Epithelial cell of esophagus (primary cell): ENCODE data around the gene NCF4.

Experiments used
- DNase-seq: peaks from one replicate; pipeline ENCODE4 v3.0.0; 2010; ENCODE audit warnings: low read depth
- H3K4me3 ChIP-seq: 2 replicates; pipeline ENCODE4 v1.5.1; 2011; ENCODE audit warnings: mild to moderate bottlenecking, low read length, control low read depth
- TF ChIP-seq, protein P1 (sequence below): IDR thresholded peaks from 2 replicates; pipeline ENCODE4 v1.5.1; 2011; ENCODE audit warnings: low read depth, mild to moderate bottlenecking, low read length, control low read depth, inconsistent platforms; ENCODE audit not compliant: insufficient read depth; ENCODE audit errors: missing control alignments

Gene NCF4

DNA sequence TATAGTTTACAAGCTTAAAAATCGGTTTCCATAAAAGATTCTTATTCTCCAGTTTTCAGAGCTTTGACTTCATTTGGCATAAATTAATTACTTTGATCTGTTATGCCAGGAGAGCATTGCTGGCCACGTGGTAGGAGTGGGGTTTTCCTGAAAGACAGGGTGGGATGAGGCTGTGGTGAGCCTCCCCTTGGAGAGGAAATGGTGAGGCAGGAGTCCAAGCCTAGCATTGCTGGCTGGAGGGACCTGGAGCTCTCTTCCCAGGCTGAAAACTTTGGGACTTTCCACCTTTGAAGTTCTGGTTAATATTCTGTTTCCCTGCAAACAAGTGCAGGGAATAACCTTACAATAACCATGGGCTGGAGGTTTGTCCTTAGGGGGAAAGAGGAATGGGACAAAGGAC lies 31.5 kb downstream of the NCF4 start:
- TF ChIP-seq, protein P1, sequence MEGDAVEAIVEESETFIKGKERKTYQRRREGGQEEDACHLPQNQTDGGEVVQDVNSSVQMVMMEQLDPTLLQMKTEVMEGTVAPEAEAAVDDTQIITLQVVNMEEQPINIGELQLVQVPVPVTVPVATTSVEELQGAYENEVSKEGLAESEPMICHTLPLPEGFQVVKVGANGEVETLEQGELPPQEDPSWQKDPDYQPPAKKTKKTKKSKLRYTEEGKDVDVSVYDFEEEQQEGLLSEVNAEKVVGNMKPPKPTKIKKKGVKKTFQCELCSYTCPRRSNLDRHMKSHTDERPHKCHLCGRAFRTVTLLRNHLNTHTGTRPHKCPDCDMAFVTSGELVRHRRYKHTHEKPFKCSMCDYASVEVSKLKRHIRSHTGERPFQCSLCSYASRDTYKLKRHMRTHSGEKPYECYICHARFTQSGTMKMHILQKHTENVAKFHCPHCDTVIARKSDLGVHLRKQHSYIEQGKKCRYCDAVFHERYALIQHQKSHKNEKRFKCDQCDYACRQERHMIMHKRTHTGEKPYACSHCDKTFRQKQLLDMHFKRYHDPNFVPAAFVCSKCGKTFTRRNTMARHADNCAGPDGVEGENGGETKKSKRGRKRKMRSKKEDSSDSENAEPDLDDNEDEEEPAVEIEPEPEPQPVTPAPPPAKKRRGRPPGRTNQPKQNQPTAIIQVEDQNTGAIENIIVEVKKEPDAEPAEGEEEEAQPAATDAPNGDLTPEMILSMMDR: no peak
- H3K4me3 ChIP-seq: no peak overlapping the region
- DNase-seq: no peak

DNA sequence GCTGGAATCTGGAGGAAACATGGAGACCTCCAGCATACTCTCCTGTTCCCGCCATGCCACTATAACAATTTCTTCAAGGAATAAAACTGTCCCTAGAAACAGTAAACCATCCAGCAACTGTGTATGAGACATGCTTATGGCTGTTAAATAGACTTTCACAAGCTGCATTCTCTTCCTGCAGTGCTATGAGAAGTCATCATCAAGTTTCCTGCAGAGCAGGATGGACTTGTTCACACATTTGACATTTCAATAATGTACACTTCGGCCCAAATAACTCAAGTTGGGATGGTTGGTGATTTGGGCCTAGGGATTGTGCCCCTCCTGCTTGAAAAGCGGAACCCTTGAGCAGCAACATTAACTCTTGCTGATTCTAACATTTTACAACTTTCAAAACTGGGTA lies 32.5 kb downstream of the NCF4 start:
- TF ChIP-seq, protein P1: no peak
- peak; percentile 48 for DNase-seq
- H3K4me3 ChIP-seq: no peak overlapping the region

DNA sequence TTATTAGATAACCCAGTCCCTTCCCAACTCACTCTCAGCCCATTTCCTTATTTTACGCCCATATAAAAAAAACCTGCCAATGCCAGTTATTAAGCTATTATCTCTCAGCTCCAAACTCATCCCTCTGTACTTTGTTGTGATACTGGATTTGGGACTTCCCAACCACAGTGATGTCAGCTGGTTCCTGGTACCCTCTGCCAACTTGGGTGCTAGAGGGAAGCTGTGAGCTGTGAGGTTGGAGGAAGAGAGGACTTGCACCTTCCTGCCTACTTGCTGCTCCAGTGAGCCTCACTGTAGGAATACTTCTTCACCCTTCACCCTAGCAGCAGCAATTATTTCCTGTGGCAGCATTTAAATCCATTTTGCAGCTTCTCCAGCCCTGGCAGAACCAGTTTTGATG lies 33.5 kb downstream of the NCF4 start:
- TF ChIP-seq, protein P1: no peak
- no peak for DNase-seq
- no peak overlapping the region for H3K4me3 ChIP-seq

DNA sequence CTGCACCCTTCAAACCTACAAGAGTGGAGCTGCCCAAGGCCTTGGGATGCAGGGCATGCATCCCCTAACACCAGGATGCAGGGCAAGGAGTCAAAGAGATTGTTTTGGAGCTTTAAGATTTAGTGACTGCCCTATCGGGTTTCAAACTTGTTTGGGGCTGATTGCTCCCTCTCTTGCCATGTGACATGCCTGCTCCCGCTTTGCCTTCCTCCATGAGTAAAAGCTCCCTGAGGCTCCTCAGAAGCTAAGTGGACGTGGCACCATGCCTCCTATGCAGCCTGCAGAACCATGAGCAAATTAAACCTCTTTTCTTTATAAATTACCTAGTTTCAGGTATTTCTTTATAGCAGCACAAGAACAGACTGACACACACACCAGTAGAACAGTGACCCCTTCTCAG lies 36.8 kb downstream of the NCF4 start:
- DNase-seq: no peak
- TF ChIP-seq, protein P1: no peak
- H3K4me3 ChIP-seq: no peak overlapping the region

DNA sequence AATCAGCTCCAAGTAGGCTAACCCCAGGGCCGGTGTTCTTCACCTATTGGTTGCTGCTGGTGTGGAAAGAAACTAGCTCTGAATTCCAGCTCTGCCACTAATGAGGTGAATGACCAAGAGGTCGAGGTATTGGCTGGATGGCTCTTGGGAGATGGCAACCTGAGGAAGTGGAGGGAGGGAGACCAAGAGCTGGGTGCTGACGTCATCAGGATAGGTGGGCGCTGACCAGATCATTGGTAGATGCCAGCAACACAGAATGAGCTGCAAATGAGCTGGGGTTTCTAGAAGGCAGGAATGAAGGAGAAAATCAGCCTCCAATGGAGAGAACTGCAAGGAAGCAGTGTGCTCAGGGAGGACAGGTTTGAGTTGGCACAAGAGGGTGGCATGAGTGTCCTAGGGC lies 37.9 kb downstream of the NCF4 start:
- TF ChIP-seq, protein P1: no peak
- H3K4me3 ChIP-seq: no peak overlapping the region

DNA sequence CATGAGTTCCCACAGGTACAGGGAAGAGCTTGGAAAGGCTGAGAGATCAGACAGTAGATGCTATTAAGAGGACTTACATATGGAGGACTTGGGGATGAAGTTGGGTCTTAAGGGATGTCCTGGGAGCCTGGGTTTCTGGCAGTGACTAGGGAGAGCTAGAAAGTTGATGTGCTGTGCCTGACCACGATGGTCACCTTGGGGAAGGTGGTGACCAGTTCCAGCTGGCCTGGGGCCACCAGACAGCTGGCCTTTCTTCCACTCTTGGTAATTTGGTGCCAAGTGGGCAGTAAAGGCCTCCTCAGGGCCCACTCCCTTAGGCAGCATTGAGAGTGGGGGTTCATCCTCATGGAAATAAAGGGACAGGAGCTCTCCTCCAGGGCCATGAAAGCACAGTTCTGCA lies 38.7 kb downstream of the NCF4 start:
- no peak overlapping the region for H3K4me3 ChIP-seq
- DNase-seq: no peak
- TF ChIP-seq, protein P1: no peak

More for the DNA sequence above, 37.9 kb downstream of the NCF4 start:
- no peak for DNase-seq

DNA sequence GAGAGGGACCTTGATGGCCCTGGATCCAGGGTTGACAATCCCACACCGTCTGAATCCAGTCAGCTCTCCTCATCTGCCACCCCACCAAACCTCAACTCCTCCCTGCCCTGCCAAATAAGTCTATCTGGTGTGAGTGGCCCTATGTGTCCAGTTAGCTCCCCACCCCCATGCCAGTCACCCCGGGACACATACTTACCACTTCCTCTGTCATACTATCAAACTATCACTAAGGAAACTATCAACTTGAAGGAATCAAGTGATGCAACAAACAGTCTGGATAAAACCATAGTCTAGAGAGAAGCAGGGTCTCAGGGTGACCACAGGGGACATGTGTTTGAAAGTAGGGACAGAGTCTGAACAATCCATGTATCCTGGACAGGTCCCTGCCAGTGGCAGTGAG lies 39.4 kb downstream of the NCF4 start:
- TF ChIP-seq, protein P1: no peak
- DNase-seq: no peak
- H3K4me3 ChIP-seq: no peak overlapping the region
